ENCODE measurements around the gene NIT1. TPM values are rescaled to one million over a fixed set of nuclear protein-coding genes. Genes with fewer than 3 reads are reported as not detected.

Gene NIT1
- total and polyA plus RNA-seq, 4 donors: 22.4 to 53.7 (median 48.5) TPM

DNA sequence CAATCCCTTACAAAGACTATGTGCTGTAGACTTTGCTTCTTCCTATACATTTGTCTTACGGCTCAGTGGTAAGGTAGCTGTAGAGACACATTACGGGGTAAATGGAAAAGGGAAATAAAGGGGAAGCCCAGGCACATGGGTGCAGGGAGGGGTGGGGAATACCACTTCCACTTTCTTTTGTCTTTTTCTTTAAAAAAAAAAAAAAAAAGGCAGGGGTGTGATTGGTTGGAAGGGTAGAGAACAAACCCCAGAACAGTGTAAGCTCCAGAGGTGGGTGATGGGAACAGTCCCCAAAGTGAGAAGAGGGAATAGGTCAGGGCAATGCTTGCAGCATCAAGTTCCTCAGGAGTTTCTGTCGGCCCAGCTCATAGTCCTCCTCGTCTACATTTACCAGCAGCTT, 3.9 kb downstream of the NIT1 start:
- H3K27ac ChIP-seq (ENCODE audit: low read depth, low read length): no peak overlapping the region
- H3K4me1 ChIP-seq (ENCODE audit: control insufficient read depth, insufficient read depth, low read length): peaks cover 17% of the 10 kb centered on the region
- no peaks in the 10 kb centered on the region for H3K27me3 ChIP-seq (ENCODE audit: control insufficient read depth, insufficient read depth, low read length)
- no peaks in the 10 kb centered on the region for H3K9me3 ChIP-seq (ENCODE audit: control insufficient read depth, insufficient read depth, low read length)
- no peak for DNase-seq (ENCODE audit: low read depth in 4 of 6, low spot score in 6 of 6)
- peaks cover 50% of the 10 kb centered on the region for H3K36me3 ChIP-seq (ENCODE audit: control insufficient read depth, insufficient read depth, low read length)
- 70% methylated on average over 2 of the region's 4 CpGs for WGBS (ENCODE audit: insufficient coverage)
- no peak overlapping the region for H3K4me3 ChIP-seq (ENCODE audit: low read depth, low read length)

DNA sequence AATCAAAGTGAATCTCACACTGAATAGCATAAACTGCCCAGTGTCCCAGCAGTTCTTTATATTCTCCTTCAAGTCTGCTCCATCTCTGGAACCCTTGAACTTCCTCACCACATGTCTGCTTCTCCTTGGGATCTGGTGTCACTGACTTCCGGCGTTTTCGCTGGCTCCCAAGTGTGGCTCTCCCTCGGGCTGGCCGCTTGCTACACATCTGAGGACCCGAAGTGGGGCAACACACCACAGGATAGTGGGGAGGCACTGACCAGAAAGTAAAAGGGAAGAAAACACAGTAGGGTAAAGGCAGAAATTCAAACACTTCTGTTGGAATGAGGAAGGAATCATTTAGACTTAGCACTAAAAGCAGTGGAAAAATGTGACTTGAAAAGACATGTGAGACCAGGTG, 5.1 kb downstream of the NIT1 start:
- H3K27me3 ChIP-seq (ENCODE audit: control insufficient read depth, insufficient read depth, low read length): no peaks in the 10 kb centered on the region
- no peaks in the 10 kb centered on the region for H3K9me3 ChIP-seq (ENCODE audit: control insufficient read depth, insufficient read depth, low read length)
- peaks cover 53% of the 10 kb centered on the region for H3K36me3 ChIP-seq (ENCODE audit: control insufficient read depth, insufficient read depth, low read length)
- H3K4me3 ChIP-seq (ENCODE audit: low read depth, low read length): no peak overlapping the region
- WGBS (ENCODE audit: insufficient coverage): 88% methylated on average over 6 of the region's 6 CpGs
- no peak overlapping the region for H3K27ac ChIP-seq (ENCODE audit: low read depth, low read length)
- DNase-seq (ENCODE audit: low read depth in 4 of 6, low spot score in 6 of 6): no peak
- H3K4me1 ChIP-seq (ENCODE audit: control insufficient read depth, insufficient read depth, low read length): peaks cover 13% of the 10 kb centered on the region

DNA sequence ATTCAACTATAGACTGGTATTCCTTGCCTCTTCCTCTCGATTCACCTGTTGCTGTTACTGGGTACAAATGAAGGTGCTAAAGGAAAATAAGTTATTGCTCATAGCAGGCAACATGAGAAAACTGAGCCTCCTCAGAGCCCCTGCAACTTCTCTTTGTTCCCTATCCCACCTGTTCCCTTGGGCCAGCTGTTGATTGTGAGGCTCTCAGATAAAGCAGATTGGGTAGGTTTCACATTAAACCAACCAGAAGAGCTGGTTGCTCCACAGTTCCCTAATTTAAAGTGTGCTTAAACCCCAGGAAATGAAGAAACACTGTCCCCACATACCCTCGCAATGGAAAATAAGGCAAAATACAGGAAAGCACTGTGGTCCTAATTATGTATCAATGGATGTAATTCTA, 9.7 kb downstream of the NIT1 start:
- Histone ChIP-seq H3K27ac (ENCODE audit: low read depth, low read length) (no peak overlapping the region), H3K36me3 (ENCODE audit: control insufficient read depth, insufficient read depth, low read length) (peaks cover 42% of the 10 kb centered on the region), H3K4me3 (ENCODE audit: low read depth, low read length) (no peak overlapping the region), H3K4me1 (ENCODE audit: control insufficient read depth, insufficient read depth, low read length) (no peaks in the 10 kb centered on the region), H3K9me3 (ENCODE audit: control insufficient read depth, insufficient read depth, low read length) (no peaks in the 10 kb centered on the region), H3K27me3 (ENCODE audit: control insufficient read depth, insufficient read depth, low read length) (no peaks in the 10 kb centered on the region)
- DNase-seq (ENCODE audit: low read depth in 4 of 6, low spot score in 6 of 6): no peak
- WGBS (ENCODE audit: insufficient coverage): no CpG with 5 or more reads among the region's 2 CpGs

DNA sequence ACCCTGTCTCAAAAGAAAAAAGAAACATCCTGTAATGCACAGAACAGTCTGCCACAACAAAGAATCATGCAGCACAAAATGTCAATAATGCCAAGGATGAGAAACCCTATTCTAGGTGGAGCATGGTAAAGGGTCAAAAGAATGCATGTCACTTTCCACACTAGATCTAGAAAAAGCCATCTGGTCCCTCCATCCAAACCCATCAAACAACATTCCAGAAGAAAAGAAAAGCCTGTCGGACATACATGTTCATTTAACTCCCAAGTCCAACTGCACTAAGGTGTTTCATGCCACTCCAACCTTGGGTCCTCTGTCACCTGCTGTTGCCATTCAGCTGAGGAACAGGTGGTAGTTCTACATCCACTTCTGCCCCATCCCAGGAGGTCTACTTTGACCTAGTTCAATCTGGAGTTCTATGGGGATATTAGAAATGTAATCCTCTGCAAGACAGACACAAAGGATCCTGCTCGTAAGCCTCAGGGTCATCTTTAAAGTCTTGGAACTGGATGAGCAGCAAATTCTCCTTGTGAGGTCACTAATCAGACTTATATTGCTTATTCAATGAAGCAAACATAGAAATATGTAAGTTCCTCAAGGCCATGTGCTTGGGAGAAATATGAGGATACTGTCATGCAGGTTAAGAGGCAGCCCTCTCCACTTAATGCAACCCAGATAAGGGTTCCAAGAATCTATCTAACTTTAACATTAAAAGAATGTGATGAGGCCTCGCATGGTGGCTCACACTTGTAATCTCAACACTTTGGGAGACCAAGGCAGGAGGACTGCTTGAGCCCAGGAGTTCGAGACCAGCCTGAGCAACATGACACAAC, 10.9 kb downstream of the NIT1 start:
- H3K36me3 ChIP-seq (ENCODE audit: control insufficient read depth, insufficient read depth, low read length): peaks cover 30% of the 10 kb centered on the region
- no peak for DNase-seq (ENCODE audit: low read depth in 4 of 6, low spot score in 6 of 6)
- WGBS (ENCODE audit: insufficient coverage): 92% methylated on average over 2 of the region's 4 CpGs

DNA sequence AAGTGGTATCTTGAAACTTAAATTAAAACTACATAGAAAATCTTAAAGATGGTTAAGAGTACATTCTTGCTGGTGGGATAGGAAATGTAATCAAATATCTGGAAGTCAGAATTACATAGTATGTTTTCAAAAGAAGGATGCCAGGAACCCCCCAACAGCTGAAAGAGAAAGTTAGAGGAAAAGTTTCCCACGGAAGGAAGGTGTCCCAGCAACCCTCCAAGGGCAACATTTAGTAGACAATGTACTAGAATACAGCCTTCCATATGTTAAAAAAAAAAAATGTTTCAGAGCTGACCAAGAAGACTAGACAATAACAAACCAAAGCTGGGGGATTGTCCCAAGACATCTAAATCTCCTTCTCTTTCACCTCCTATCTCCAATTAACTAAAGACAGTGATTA, 12.4 kb downstream of the NIT1 start:
- Histone ChIP-seq H3K36me3 (ENCODE audit: control insufficient read depth, insufficient read depth, low read length) (peaks cover 16% of the 10 kb centered on the region), H3K4me1 (ENCODE audit: control insufficient read depth, insufficient read depth, low read length) (peaks cover 10% of the 10 kb centered on the region), H3K4me3 (ENCODE audit: low read depth, low read length) (no peak overlapping the region), H3K27ac (ENCODE audit: low read depth, low read length) (no peak overlapping the region), H3K9me3 (ENCODE audit: control insufficient read depth, insufficient read depth, low read length) (no peaks in the 10 kb centered on the region), H3K27me3 (ENCODE audit: control insufficient read depth, insufficient read depth, low read length) (no peaks in the 10 kb centered on the region)
- no peak for DNase-seq (ENCODE audit: low read depth in 4 of 6, low spot score in 6 of 6)
- no CpG with 5 or more reads among the region's 1 CpG for WGBS (ENCODE audit: insufficient coverage)

More for the DNA sequence above, 10.9 kb downstream of the NIT1 start:
- no peak overlapping the region for H3K4me3 ChIP-seq (ENCODE audit: low read depth, low read length)
- peaks cover 4% of the 10 kb centered on the region for H3K4me1 ChIP-seq (ENCODE audit: control insufficient read depth, insufficient read depth, low read length)
- no peaks in the 10 kb centered on the region for H3K9me3 ChIP-seq (ENCODE audit: control insufficient read depth, insufficient read depth, low read length)
- no peak overlapping the region for H3K27ac ChIP-seq (ENCODE audit: low read depth, low read length)
- H3K27me3 ChIP-seq (ENCODE audit: control insufficient read depth, insufficient read depth, low read length): no peaks in the 10 kb centered on the region

DNA sequence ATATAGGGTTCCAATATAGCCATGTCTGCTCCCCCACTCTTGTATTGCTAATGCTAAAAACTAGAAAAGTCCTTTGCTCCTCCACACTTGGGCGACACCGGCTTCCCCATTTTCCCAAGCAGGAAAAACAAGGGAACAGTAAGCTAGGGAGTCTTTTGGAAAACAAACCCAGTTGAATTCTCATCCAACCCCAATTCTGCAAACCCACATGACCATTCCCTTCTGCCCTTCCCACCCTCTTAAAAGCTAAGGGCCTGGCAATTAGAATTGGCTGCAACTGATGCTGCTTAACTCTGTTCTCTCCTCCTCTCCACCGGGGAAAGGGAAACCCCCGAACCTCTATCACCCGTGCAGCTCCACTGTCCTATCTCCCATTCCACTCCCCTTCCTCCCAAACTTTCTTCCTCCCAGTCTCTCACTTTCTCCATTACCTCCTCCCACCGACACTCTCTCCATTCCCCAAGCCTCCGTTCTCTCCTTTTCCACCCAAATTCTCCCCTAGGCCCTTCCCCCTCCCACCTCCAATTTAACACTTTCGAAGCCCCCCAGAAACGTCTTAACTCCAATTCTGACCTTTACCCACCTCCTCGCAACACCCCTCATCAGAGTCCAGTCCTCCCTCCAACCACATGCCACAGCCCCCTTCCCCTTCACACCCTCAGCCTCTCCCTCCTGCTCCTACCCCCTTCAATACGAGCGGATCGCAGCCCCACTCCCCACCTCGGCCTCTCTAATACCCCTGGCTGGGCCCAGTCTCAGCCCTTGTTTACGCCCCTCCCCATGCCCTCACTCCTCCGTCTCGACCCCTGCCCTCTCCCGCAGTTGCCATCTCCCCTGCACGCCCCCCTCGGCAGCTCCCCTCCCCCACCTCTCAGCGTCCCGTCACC, 13.9 kb downstream of the NIT1 start:
- Histone ChIP-seq H3K36me3 (ENCODE audit: control insufficient read depth, insufficient read depth, low read length) (peaks cover 16% of the 10 kb centered on the region), H3K27ac (ENCODE audit: low read depth, low read length) (peak overlapping the region; percentile 92), H3K4me1 (ENCODE audit: control insufficient read depth, insufficient read depth, low read length) (peaks cover 10% of the 10 kb centered on the region), H3K27me3 (ENCODE audit: control insufficient read depth, insufficient read depth, low read length) (no peaks in the 10 kb centered on the region), H3K9me3 (ENCODE audit: control insufficient read depth, insufficient read depth, low read length) (no peaks in the 10 kb centered on the region), H3K4me3 (ENCODE audit: low read depth, low read length) (peak overlapping the region; percentile 95)
- WGBS (ENCODE audit: insufficient coverage): 4% methylated on average over 22 of the region's 22 CpGs
- DNase-seq (ENCODE audit: low read depth in 4 of 6, low spot score in 6 of 6): peak in 2 of 6 donors; percentile 20 to 29

DNA sequence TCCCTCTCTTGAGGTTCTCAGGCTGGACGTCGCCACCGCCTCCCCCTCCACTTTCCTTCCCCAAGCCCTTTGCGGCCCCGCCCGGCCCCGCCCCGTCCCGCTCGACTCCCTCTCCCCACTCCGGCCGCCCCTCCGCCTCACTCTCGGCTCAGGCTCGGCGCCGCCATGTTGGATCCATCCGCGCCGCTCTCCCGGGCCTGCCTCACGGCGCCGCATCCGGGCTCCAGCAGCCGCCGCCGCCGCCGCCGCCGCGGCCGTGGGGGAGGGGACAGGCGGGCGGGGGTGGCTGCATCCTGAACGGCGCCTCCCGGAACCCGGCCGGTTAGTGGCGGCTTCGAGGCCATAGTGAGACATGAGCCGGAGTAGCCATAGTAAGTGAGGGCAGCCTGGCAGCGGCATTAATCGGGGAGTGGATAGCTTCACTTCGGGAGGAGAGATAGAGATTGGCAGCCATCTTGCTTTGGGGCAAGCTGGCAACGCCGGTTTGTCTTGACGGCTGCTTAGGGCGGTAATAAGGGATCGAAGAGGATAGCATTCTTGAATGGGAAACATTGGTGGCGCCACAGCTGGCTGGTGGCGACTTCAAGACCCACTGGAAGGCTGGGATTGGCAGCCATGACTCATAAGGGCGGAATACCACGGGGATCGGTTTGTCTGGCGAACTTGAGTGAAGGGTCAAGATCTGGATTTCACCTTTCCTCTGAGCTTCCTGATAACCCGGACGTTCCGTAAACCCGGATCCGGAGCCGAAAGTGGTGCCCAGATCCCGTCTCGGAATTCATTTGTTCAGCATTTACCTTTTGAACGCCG, 14.7 kb downstream of the NIT1 start, which contains the start of gene DEDD:
Gene DEDD, minus strand, starts transcription at position 258 of the 810 bp plus-strand sequence. CDS start 8,205 bp downstream, outside the sequence.
- H3K4me1 ChIP-seq (ENCODE audit: control insufficient read depth, insufficient read depth, low read length): peaks cover 10% of the 10 kb centered on the region
- peak within 1 kb of the TSS; percentile 92 for H3K27ac ChIP-seq (ENCODE audit: low read depth, low read length)
- peaks cover 16% of the 10 kb centered on the region for H3K36me3 ChIP-seq (ENCODE audit: control insufficient read depth, insufficient read depth, low read length)
- peak; percentile 87 to 99 (median 94) for DNase-seq (ENCODE audit: low read depth in 4 of 6, low spot score in 6 of 6)
- H3K9me3 ChIP-seq (ENCODE audit: control insufficient read depth, insufficient read depth, low read length): no peaks in the 10 kb centered on the region
- under 1% methylated on average over 62 of the region's 68 CpGs for WGBS (ENCODE audit: insufficient coverage)
- no peaks in the 10 kb centered on the region for H3K27me3 ChIP-seq (ENCODE audit: control insufficient read depth, insufficient read depth, low read length)
- peak within 1 kb of the TSS; percentile 95 for H3K4me3 ChIP-seq (ENCODE audit: low read depth, low read length)

DNA sequence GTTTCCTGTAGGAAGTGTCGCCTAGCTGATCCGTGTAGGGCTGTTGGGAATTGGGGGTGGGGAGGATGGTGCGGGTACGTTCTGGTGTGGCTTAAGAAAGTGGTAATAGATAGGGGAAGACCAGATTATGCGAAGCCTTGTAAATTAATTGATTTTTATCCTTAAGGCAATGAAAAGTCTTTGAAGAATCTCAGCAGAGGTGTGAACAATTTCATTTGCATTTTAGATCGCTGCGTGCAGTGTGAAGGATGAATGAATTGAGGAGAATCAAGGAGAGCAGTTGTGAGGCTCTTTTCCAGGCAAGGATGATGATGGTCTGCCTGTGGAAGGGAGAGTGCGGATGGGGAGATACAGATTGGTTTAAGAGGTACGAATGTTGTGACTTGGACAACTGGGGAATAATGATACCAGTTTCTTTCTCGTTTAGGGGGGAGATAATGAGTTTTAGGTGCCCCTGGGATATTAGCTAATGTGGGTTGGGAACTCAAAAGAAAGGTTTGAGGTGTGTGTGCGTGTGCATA, 15.4 kb downstream of the NIT1 start:
- no peaks in the 10 kb centered on the region for H3K9me3 ChIP-seq (ENCODE audit: control insufficient read depth, insufficient read depth, low read length)
- peaks cover 10% of the 10 kb centered on the region for H3K36me3 ChIP-seq (ENCODE audit: control insufficient read depth, insufficient read depth, low read length)
- no peaks in the 10 kb centered on the region for H3K27me3 ChIP-seq (ENCODE audit: control insufficient read depth, insufficient read depth, low read length)
- peaks cover 10% of the 10 kb centered on the region for H3K4me1 ChIP-seq (ENCODE audit: control insufficient read depth, insufficient read depth, low read length)
- DNase-seq (ENCODE audit: low read depth in 4 of 6, low spot score in 6 of 6): peak in 1 of 6 donors; percentile 11
- peak overlapping the region; percentile 92 for H3K27ac ChIP-seq (ENCODE audit: low read depth, low read length)
- peak overlapping the region; percentile 95 for H3K4me3 ChIP-seq (ENCODE audit: low read depth, low read length)
- WGBS (ENCODE audit: insufficient coverage): 1% methylated on average over 11 of the region's 11 CpGs

DNA sequence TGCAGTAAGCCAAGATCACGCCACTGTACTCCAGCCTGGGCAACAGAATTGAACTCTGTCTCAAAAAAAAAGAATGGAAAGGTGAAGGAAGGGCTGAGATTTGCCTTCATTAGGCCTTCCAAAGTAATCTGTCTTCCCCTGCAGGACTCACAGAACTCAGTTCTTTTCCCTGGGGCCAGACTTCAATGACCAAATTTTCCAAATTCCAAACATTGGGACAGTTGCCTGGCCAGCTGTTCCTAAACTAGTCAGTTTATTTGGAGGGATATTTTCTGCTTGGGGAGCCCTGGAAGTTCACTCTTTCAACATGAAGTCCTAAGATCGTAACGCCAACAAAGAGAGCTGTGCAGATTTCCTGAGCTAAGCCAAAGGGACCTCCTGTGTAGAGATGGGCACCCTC, 20.0 kb downstream of the NIT1 start:
- Histone ChIP-seq H3K27ac (ENCODE audit: low read depth, low read length) (no peak overlapping the region), H3K36me3 (ENCODE audit: control insufficient read depth, insufficient read depth, low read length) (peaks cover 4% of the 10 kb centered on the region), H3K9me3 (ENCODE audit: control insufficient read depth, insufficient read depth, low read length) (no peaks in the 10 kb centered on the region), H3K4me3 (ENCODE audit: low read depth, low read length) (no peak overlapping the region), H3K27me3 (ENCODE audit: control insufficient read depth, insufficient read depth, low read length) (no peaks in the 10 kb centered on the region), H3K4me1 (ENCODE audit: control insufficient read depth, insufficient read depth, low read length) (peaks cover 10% of the 10 kb centered on the region)
- 100% methylated on average over 1 of the region's 3 CpGs for WGBS (ENCODE audit: insufficient coverage)
- DNase-seq (ENCODE audit: low read depth in 4 of 6, low spot score in 6 of 6): no peak
